GM06990 (cell line): Measurements from ENCODE around the gene MLF1.

Experiments used
- DNase-seq: peaks from one replicate; pipeline ENCODE4 v3.0.0-alpha.2; 2011; ENCODE audit not compliant: insufficient read length; ENCODE audit errors: extremely low read depth
- H3K27me3 ChIP-seq: replicated peaks from 2 replicates; pipeline ENCODE4 v1.6.0; 2011; ENCODE audit warnings: low read length; ENCODE audit not compliant: control insufficient read depth, insufficient read depth
- H3K36me3 ChIP-seq: 2 replicates; pipeline ENCODE4 v1.5.1; 2011; ENCODE audit warnings: low read length; ENCODE audit not compliant: control insufficient read depth, insufficient read depth
- H3K4me3 ChIP-seq: replicated peaks from 2 replicates; pipeline ENCODE4 v1.5.1; 2011; ENCODE audit warnings: low read depth, mild to moderate bottlenecking, control low read depth, low read length
- TF ChIP-seq, protein P1 (sequence below): IDR thresholded peaks from 2 replicates; pipeline ENCODE4 v1.5.1; 2011; ENCODE audit warnings: low read length, control low read depth, mild to moderate bottlenecking, inconsistent platforms; ENCODE audit not compliant: insufficient read depth, poor library complexity, severe bottlenecking

MLF1 gene

DNA sequence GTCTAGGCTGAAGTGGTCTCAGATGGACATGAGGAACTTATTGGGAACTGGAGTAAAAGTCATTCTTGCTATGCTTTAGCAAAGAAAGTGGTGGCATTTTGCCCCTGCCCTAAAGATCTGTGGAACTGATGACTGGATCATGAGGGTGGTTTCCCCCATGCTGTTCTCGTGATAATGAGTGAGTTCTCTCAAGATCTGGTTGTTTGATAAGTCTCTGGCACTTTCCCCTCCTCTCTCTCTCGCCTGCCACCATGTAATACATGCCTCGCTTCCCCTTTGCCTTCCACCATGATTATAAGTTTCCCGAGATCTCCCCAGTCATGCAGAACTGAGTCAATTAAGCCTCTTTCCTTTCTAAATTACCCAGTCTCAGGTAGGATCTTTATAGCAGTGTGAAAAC lies 11.5 kb upstream of the MLF1 start:
- Histone ChIP-seq H3K36me3 (no peaks in the 10 kb centered on the region), H3K27me3 (no peaks in the 10 kb centered on the region), H3K4me3 (no peak overlapping the region)
- TF ChIP-seq, protein P1, sequence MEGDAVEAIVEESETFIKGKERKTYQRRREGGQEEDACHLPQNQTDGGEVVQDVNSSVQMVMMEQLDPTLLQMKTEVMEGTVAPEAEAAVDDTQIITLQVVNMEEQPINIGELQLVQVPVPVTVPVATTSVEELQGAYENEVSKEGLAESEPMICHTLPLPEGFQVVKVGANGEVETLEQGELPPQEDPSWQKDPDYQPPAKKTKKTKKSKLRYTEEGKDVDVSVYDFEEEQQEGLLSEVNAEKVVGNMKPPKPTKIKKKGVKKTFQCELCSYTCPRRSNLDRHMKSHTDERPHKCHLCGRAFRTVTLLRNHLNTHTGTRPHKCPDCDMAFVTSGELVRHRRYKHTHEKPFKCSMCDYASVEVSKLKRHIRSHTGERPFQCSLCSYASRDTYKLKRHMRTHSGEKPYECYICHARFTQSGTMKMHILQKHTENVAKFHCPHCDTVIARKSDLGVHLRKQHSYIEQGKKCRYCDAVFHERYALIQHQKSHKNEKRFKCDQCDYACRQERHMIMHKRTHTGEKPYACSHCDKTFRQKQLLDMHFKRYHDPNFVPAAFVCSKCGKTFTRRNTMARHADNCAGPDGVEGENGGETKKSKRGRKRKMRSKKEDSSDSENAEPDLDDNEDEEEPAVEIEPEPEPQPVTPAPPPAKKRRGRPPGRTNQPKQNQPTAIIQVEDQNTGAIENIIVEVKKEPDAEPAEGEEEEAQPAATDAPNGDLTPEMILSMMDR: no peak
- DNase-seq: no peak

GRCh38 chr3:158560979-158561378 lies 10.0 kb upstream of the MLF1 start:
- no peaks in the 10 kb centered on the region for H3K27me3 ChIP-seq
- H3K4me3 ChIP-seq: no peak overlapping the region
- no peak for DNase-seq
- H3K36me3 ChIP-seq: no peaks in the 10 kb centered on the region
- TF ChIP-seq, protein P1: no peak

DNA sequence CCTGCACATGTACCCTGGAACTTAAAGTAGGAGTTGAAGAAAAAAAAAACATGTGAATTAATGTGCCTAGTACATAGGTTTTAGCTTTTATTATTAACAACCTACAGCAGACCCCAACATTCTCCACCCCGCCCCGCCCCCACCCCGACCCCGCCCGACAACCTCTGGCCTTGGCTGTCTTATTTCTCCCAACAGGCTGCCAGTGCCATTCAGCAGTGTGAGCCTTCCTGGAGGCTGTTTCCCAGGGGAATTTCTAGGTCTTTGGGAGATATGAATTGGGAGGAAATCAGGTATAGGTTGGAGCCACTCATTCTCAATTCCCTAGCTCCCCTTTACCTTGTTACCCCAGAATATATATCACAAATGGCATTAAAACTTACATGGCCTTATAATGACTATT lies 8.3 kb upstream of the MLF1 start:
- no peaks in the 10 kb centered on the region for H3K27me3 ChIP-seq
- TF ChIP-seq, protein P1: no peak
- H3K36me3 ChIP-seq: no peaks in the 10 kb centered on the region
- no peak for DNase-seq
- no peak overlapping the region for H3K4me3 ChIP-seq

DNA sequence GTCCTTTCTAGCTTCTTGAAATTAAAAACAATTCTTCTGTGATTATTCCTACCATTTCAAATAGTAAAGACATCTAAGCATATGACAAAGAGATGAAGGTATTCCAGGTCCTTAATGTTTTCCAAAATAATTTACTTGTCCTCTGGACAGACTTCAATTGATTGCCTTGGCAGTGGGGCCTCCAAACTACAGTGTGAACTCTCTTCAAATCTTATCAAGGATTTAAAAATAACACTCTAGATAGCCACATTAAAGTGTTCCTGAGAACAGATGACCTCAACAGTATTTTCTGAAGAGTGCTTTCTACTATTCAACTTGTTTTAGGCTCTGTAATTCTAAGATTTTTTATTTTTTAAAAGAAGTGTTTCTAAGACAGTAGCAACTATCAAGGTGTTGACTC lies 7.9 kb upstream of the MLF1 start:
- DNase-seq: no peak
- Histone ChIP-seq H3K4me3 (no peak overlapping the region), H3K27me3 (no peaks in the 10 kb centered on the region), H3K36me3 (no peaks in the 10 kb centered on the region)
- TF ChIP-seq, protein P1: no peak

DNA sequence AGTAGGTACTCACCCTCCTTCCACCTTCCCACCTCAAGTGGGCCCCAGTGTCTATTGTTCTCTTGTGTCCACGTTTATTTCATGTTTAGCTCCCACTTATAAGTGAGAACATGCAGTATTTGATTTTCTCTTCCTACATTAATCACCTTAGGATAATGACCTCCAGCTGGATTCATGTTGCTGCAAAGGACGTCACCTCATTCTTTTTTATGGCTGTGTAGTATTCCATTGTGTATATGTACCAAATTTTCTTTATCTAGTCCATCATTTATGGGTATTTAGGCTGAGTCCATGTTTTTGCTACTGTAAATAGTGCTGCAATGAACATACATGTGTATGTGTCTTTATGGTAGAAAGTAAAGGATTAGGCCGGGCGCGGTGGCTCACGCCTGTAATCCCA lies 5.9 kb upstream of the MLF1 start:
- Histone ChIP-seq H3K27me3 (no peaks in the 10 kb centered on the region), H3K4me3 (no peak overlapping the region), H3K36me3 (no peaks in the 10 kb centered on the region)
- no peak for DNase-seq
- TF ChIP-seq, protein P1: no peak

DNA sequence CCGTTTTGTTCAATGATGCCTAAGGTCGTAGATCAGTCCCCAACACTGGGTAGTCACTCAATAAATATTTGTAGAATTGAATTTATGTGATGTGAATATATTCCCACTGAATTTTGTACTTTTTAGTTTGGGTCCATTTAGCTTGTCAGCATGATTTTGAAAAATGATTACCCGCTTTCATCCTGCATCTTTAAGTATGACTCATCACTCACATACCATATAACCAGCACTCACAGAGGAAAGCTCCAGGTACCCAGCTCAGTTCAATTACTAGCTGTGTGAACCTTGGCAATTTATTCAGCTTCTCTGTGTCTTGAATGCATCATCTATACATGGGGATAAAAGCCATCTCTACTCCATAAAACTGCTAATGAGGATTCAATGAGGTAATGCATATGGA lies 2.2 kb upstream of the MLF1 start:
- H3K36me3 ChIP-seq: no peaks in the 10 kb centered on the region
- no peaks in the 10 kb centered on the region for H3K27me3 ChIP-seq
- TF ChIP-seq, protein P1: no peak
- no peak overlapping the region for H3K4me3 ChIP-seq
- no peak for DNase-seq
